ENCODE results near the gene LDAH.

DNA sequence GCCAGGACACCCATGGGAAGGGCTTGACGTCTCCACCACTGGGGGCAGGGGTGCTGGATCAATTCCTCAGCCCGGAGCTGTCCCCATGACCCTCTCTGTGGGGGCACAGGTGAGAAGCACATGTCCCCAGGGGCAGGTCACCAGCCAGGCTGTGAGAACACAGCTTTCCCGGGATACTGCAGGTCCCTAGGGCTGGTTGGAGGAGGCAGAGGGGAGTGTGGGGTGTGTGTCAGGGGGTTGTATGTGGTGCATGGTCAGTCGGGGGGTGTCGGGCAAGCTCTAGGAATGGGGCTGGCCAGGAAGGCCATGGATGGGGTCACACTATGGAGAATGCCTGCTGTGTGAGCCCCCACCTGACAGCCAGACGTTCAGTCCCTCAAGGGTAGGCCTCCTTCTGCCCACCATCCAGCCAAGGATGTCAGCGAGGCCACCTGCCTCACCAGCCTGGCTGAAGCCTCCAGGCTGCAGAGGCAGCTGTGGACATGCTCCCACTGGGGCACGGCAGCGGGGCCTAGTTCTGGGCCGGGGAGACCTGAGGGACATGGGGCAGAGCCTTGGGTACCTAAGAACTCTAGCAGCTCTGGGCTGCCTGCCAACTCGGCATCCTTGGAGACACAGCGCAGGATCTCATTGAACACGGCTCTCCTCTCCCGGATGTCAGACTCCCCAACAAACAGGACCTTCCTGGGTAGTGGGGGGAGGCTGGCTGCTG is 182.3 kb downstream of the LDAH start:
- TF ChIP-seq, protein P1, sequence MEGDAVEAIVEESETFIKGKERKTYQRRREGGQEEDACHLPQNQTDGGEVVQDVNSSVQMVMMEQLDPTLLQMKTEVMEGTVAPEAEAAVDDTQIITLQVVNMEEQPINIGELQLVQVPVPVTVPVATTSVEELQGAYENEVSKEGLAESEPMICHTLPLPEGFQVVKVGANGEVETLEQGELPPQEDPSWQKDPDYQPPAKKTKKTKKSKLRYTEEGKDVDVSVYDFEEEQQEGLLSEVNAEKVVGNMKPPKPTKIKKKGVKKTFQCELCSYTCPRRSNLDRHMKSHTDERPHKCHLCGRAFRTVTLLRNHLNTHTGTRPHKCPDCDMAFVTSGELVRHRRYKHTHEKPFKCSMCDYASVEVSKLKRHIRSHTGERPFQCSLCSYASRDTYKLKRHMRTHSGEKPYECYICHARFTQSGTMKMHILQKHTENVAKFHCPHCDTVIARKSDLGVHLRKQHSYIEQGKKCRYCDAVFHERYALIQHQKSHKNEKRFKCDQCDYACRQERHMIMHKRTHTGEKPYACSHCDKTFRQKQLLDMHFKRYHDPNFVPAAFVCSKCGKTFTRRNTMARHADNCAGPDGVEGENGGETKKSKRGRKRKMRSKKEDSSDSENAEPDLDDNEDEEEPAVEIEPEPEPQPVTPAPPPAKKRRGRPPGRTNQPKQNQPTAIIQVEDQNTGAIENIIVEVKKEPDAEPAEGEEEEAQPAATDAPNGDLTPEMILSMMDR (IDR thresholded peaks at IDR 0.05; ENCODE audit: extremely low read depth in 1 of 2, insufficient read depth in 1 of 2, low read depth in 1 of 2, low read length in 2 of 2): no peak
- TF ChIP-seq EZH2 (IDR thresholded peaks at IDR 0.05; ENCODE audit: borderline replicate concordance, low read depth, low read length, severe bottlenecking): no peak
- no peak for TF ChIP-seq POLR2AphosphoS5 (IDR thresholded peaks at IDR 0.05; ENCODE audit: insufficient read depth, low read depth, low read length)
- TF ChIP-seq, protein P2, sequence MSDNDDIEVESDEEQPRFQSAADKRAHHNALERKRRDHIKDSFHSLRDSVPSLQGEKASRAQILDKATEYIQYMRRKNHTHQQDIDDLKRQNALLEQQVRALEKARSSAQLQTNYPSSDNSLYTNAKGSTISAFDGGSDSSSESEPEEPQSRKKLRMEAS (IDR thresholded peaks at IDR 0.05; ENCODE audit: insufficient read depth, insufficient read length): no peak

All from endothelial cell of umbilical vein (primary cell).